AG08395 (cell line): ENCODE data around the gene TAF1C.
"Not testable (repeated sequence)": the region's sequence is repeated elsewhere in the genome, so short reads cannot be mapped to it uniquely, and the experiment has no call there.

Experiments used
- DNase-seq: peaks from one replicate; pipeline ENCODE4 v3.0.0; 2012; ENCODE audit warnings: mixed read lengths, low spot score

Gene TAF1C

DNA sequence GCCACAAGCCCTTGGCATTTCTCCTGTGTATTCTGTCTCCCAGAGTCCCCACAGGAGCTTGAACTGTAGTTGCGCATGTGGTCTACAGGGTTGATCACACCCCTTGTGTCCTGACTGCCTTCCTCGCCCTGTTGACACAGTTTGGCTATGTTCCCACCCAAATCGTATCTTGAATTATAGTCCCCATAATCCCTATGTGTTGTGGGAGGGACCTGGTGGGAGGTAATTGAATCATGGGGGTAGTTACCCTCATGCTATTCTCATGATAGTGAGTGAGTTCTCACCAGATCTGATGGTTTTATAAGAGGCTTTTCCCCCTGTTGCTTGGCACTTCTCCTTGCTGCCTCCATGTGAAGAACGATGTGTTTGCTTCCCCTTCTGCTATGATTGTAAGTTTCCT lies 25.3 kb upstream of the TAF1C start:
- no peak for DNase-seq

DNA sequence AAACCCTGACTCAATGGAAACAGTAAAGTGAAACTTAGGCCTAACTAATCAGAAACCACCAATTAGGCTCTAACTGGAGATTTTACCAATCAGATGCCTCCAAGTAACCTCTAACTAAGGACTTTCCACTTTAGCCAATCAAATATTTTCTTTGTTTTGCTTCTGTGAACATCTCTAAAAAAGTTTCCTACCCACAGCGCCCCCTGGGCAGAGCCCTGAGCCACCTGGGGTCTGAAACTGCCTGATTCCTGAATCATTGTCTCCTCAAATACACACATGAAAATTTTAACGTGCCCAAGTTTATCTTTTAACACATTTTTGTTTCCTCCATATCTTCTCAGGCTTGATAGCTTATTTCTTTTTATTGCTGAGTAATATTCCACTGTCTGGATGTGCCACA lies 23.1 kb upstream of the TAF1C start:
- no peak for DNase-seq

- DNase-seq = no peak
Observed at GRCh38 chr16:84207879-84208278, 21.0 kb upstream of the TAF1C start.

GRCh38 chr16:84207251-84207650 lies 20.4 kb upstream of the TAF1C start:
- DNase-seq = no peak

DNA sequence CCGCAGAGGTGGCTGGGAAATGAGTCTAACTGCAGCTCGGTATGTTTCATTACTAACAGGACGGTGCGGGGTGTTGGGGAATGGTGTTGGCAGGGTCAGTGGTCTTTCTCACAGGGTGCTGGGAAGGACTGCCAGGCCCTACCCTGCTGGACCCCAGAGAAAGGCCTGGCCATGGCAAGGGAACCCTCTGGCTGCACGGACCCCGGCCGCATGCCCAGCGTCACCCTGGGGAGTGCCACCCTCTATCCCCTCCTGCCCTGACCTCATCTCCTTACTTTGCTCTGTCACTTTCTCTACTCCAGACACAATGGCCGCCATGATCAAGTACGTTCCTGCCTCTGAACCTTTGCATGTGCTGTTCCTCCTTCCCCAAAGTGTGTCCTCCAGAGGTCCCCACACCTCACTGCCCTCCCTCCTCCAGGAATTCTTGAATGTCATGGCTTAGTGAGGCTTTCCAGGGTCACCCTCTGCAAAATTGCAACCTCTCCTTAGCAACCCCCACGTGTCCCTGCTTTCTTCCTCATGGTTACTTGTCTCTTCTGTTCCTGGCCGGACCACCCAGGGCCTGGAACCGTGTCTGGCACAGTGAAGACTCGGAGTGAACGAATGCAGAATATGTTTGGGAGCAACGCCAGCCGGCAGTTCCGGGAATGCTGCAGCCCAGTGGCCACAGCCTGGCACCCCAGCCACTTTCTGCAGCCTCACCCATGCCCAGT lies 19.3 kb upstream of the TAF1C start:
- DNase-seq = no peak

DNA sequence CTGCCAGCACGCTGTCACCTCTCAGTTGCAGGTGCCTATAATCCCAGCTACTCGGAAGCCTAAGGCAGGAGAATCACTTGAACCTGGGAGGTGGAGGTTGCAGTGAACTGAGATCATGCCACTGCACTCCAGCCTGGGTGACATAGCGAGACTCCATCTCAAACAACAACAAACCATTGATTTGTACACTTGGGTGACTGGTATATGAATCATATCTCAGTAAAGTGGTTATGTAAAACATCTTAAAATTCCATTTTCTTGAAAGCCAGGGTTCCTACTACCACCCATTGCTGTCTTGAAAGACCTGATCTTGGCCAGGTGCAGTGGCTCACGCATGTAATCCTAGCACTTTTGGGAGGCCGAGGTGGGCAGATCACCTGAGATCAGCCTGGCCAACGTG lies 18.3 kb upstream of the TAF1C start:
- not testable (repeated sequence) for DNase-seq

DNA sequence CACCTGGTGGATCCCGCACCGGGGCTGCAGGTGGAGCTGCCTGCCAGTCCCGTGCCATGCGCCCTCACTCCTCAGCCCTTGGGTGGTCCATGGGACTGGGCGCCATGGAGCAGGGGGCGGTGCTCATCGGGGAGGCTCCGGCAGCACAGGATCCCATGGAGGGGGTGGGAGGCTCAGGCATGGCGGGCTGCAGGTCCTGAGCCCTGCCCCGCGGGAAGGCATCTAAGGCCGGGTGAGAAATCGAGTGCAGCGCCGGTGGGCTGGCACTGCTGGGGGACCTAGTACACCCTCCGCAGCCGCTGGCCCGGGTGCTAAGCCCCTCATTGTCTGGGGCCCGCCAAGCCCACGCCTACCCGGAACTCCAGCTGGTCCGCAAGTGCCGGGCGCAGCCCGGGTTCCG lies 17.7 kb upstream of the TAF1C start:
- DNase-seq = not testable (repeated sequence)

DNA sequence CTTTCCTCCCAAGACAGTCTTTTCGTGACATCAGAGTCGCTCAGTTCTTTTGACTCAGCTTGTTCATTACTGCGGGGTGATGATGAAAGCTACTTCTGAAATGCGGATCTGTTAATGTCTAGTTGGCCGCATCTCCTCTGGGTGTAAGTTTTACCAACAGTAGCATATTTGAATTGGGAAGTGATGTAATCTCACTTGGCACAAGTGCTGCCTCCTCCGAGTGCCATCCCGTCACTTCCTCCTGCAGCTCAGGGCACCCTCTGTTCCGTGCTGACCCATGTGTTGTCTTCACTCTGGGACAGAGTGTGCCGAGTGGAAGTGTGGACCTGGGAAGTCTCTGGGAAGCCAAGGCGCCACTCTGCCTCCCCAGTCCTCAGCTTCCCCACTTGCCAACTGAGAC lies 13.0 kb upstream of the TAF1C start:
- DNase-seq = no peak

- DNase-seq = no peak
Observed at GRCh38 chr16:84199097-84199496, 12.2 kb upstream of the TAF1C start.

- peak; percentile 48 for DNase-seq
Observed at GRCh38 chr16:84198401-84198800, 11.5 kb upstream of the TAF1C start.

DNA sequence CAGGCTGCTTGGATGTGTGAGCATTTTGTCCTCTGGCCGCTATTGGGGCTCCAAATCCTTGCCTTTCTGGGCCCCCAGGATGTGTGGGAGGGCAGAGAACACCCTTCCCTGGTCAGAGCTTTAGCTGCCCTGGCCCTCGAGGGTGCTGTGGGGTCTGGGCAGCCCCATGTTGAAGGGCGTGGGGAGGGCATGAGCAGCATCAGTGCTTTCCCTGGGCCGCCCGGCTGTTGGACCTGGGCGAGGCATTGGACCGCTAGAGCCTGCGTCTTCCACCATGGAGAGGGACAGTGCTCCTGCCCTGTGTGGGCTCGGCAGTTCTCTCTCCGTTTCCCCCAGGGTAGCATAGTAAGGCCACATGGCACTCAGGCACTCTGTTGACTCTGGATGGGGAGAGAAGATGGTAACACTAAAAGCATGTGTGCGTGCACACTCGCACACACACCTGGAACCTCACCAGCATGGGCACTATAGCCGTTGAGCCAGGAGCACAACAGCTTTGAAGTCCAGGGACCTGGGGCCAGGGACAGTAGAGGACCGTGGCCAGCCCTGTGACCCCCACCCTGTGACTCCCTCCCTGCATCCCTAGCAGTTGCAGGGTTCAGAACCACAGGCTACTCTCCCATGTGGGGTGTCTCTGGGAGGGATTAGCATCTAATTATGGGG lies 10.7 kb upstream of the TAF1C start:
- no peak for DNase-seq

DNA sequence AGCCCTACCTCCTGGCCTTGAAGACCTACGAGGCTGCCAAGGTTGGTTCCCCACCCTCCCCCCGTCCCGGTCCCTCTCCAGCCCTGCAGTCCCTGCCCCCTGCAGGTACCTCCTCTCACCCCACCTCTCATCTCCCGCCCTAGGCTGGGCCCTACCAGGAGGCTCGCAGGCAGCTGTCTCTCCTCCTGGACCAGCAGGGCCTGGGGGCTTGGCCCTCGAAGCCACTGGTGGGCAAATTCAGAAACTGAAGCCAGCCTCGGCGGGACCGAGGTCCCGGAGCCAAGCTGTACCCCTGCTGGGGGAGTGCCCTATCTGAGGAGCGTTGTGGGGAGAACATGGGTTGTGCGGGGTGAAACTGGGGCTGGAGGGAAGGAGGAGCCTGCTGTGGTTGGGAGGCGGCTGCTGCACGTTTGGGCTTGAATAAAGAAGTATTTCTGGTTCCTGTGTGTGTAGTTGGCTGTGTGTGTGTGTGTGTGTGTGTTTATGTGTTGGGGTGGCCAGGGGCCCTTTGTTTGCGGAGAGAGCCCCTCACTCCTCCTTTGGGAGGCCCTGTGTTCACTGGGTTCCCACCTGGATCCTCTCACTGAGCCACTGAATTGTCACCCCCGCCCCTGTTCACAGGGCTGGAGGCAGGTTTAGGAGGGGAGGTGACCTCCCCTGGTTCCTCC lies 10.0 kb upstream of the TAF1C start:
- no peak for DNase-seq

DNA sequence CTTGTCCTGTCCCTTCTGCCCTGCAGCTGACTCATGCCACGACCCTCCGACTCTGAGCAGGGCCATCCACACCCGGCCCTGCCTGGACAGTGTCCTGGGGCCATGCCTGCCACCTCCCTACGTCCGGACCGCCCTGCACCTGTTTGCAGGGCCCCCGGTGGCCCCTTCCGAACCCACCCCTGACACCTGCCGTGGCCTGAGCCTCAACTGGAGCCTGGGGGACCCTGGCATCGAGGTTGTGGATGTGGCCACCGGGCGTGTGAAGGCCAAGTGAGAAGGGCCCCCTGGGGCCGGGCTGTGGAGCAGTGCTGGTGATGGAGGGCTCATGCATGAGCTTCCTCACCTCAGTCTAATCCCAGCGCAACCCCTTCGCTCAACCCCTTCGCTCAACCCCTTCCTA lies 9.2 kb upstream of the TAF1C start:
- no peak for DNase-seq

GRCh38 chr16:84195201-84196093 lies 8.6 kb upstream of the TAF1C start:
- DNase-seq = no peak

DNA sequence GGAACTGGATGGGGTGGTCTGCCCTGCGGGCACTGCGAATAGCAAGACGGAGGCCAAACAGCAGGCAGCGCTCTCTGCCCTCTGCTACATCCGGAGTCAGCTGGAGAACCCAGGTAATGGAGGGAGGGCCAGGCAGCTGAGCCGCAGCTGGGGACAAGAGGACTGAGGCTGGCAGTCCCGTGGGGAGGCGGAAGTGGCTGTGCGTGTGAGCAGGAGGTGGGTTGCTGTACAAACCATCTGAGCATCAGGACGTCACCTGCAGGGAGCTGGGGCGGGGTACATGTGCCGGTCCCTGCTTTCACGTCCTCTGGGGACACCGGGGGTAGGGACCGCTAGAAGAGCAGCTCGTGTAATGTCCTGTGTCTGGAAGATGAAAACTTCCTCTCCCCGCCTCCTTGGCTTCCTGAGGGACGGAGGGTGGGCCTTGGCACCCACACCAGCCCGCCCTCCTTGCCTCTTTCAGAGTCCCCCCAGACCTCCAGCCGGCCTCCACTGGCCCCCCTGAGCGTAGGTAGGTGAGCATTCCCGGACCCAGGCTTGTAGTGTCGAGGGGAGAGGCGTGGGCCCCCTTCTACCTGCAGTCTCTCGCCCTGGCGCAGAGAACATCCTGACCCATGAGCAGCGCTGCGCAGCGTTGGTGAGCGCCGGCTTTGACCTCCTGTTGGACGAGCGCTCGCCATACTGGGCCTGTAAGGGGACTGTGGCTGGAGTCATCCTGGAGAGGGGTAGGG lies 7.8 kb upstream of the TAF1C start:
- DNase-seq = no peak

GRCh38 chr16:84194018-84194417 lies 7.2 kb upstream of the TAF1C start:
- DNase-seq = no peak

DNA sequence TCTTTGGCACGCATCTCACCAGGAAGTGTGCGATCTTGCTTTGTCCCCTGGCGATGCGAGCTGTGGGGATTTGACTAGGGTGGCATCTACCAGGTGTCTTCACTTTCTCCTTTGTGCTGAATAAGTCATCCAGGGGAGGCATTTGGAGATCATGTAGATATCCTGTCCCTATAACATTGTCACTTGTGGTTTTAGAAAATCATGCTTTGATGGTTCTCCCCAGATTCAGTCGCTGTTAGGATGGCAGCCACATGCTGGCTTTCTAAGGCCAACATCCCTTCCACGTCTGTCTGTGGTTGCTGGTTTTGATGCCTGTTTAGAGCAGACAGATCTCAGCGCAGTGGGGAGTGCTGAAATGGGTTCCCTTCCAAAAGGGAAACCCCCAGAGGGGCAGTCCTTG lies 6.6 kb upstream of the TAF1C start:
- DNase-seq = no peak

- no peak for DNase-seq
Observed at GRCh38 chr16:84191466-84191865, 4.6 kb upstream of the TAF1C start.

GRCh38 chr16:84190731-84191388 lies 4.0 kb upstream of the TAF1C start, which contains the start of gene ADAD2:
Gene ADAD2 (plus strand): TSS chr16:84191157. CDS start chr16:84191231, 74 bp downstream.
- DNase-seq = peak; percentile 17

DNA sequence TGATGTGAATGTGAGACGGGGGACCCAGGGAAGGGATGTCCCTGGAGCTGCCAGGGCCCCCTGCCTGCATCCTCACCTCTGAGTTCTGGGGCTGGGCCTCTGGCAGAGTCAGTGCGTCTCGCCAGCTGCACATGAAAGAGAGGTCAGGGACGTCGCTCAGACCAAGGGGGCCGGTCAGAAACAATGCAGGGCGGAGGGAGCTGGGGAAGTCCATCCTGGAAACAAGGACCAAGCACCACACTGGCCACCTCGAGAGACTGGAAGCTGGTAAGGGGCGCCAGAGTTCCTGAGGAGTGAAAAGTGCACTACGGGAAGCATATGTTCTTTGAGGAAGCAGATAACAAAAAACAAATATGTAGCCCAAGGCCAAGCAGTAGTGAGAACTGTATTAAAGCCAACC lies 2.1 kb downstream of the TAF1C start:
- no peak for DNase-seq
